ENCODE results near the gene CYP24A1. TPM values are rescaled to one million over a fixed set of nuclear protein-coding genes. Genes with fewer than 3 reads are reported as not detected.

Gene CYP24A1
- total and polyA plus RNA-seq, 2 of the 8 experiments (the other 6 are each of a cell fraction or from before 2014, with no cell fraction given), result not detected

- FAIRE-seq, result no peak
Measured at GRCh38 chr20:54140486-54140885, 33.3 kb downstream of the CYP24A1 start.

More at GRCh38 chr20:54140486-54140885, 33.3 kb downstream of the CYP24A1 start:
- no peak overlapping the region for H3K56ac ChIP-seq (replicated peaks; ENCODE audit: insufficient read length, low read depth, low read length)
- no peak for TF ChIP-seq SIX5 (IDR thresholded peaks at IDR 0.05; ENCODE audit: low read depth, low read length)
- no peak for TF ChIP-seq E2F6 (IDR thresholded peaks at IDR 0.05)
- no peak for TF ChIP-seq KDM1A (IDR thresholded peaks at IDR 0.05; ENCODE audit: borderline replicate concordance, low read length)
- no peak overlapping the region for H4K91ac ChIP-seq (replicated peaks; ENCODE audit: insufficient read length, low read length)
- H3K23me2 ChIP-seq (ENCODE audit: low read depth, low read length), result no peaks in the 10 kb centered on the region; the same call in 1 of the 2 replicates
- H2BK12ac ChIP-seq (ENCODE audit: low read depth, low read length), result no peak overlapping the region
- ChIA-PET CTCF (ENCODE audit: partially characterized antibody) (interaction anchor here (0.6 to 4.9 kb wide), 3 partner anchors 29 to 40 kb away, joined by 3 to 24 read pairs (median 4); no protein-coding TSS in a partner anchor), POLR2A (ENCODE audit: partially characterized antibody) (no interaction called here)
- no peak overlapping the region for H2AFZ ChIP-seq (ENCODE audit: low read length)
- H3K23ac ChIP-seq (ENCODE audit: insufficient read length), result no peak overlapping the region
- no peak overlapping the region for H3K9ac ChIP-seq (replicated peaks in 1 of 4; ENCODE audit: extremely low read depth in 1 of 4, low read depth in 3 of 4, low read length in 3 of 4)
- H4K20me1 ChIP-seq (replicated peaks in 1 of 2; ENCODE audit: control insufficient read depth in 1 of 2, insufficient read depth in 2 of 2, low read length in 2 of 2), result no peaks in the 10 kb centered on the region
- no peak overlapping the region for H4K5ac ChIP-seq (ENCODE audit: insufficient read length, low read depth, low read length)
- H2BK20ac ChIP-seq (ENCODE audit: low read length), result no peak overlapping the region
- WGBS, 2 experiments (ENCODE audit: extremely low coverage in 1 of 2, insufficient coverage in 1 of 2, insufficient read length in 1 of 2, insufficient replicate concordance in 2 of 2, low coverage in 1 of 2, low lambda C conversion rate in 2 of 2, missing lambda C conversion rate in 1 of 2), result 96% methylated on average over 3 of the region's 3 CpGs; no CpG with 5 or more reads in 1 of the 2 experiments
- no peak overlapping the region for H3K4me2 ChIP-seq (ENCODE audit: insufficient read depth in 1 of 2, low read depth in 2 of 2, low read length in 2 of 2)
- H2AK5ac ChIP-seq (ENCODE audit: low read depth, low read length), result no peak overlapping the region
- H2BK15ac ChIP-seq (ENCODE audit: low read length), result no peak overlapping the region
- H3K4me1 ChIP-seq (replicated peaks in 1 of 4; ENCODE audit: control insufficient read depth in 3 of 4, insufficient read depth in 4 of 4, low read length in 3 of 4), result no peaks in the 10 kb centered on the region
- H3K18ac ChIP-seq (ENCODE audit: extremely low read depth, low read length), result no peak overlapping the region
- no peak for DNase-seq (ENCODE audit: low read depth in 1 of 2, low spot score in 2 of 2)
- H3K4ac ChIP-seq (replicated peaks; ENCODE audit: insufficient read length, low read depth, low read length), result no peak overlapping the region
- H3K14ac ChIP-seq (ENCODE audit: insufficient read length), result no peak overlapping the region
- H3K27ac ChIP-seq (ENCODE audit: low read depth, low read length), result no peak overlapping the region
- no peak overlapping the region for H4K8ac ChIP-seq (ENCODE audit: extremely low read depth, insufficient read depth, low read length)
- H3K9me3 ChIP-seq (ENCODE audit: insufficient read depth in 2 of 2, low read depth in 1 of 2, low read length in 1 of 2), result peaks cover 0 to 5% of the 10 kb centered on the region in 2 experiments; a peak in 1 of 4 replicates
- H3K79me1 ChIP-seq (ENCODE audit: low read depth, low read length), result no peaks in the 10 kb centered on the region
- no peaks in the 10 kb centered on the region for H3K36me3 ChIP-seq (ENCODE audit: control insufficient read depth in 2 of 4, insufficient read depth in 4 of 4, low read length in 3 of 4)
- H2BK120ac ChIP-seq (replicated peaks; ENCODE audit: low read depth, low read length), result no peak overlapping the region
- no peak overlapping the region for H3K4me3 ChIP-seq (ENCODE audit: extremely low read depth in 1 of 4, insufficient read depth in 2 of 4, low read depth in 3 of 4, low read length in 4 of 4)
- no peak overlapping the region for H2BK5ac ChIP-seq (ENCODE audit: low read depth, low read length)
- H3K79me2 ChIP-seq (ENCODE audit: control insufficient read depth in 1 of 2, insufficient read depth in 2 of 2, low read length in 2 of 2), result no peaks in the 10 kb centered on the region
- no peaks in the 10 kb centered on the region; a peak in 1 of 7 replicates for H3K27me3 ChIP-seq (replicated peaks in 1 of 4; ENCODE audit: control insufficient read depth in 3 of 4, extremely low read depth in 1 of 4, insufficient read depth in 3 of 4, low read length in 3 of 4)
